ENCODE data around the gene INPP4B. TPM values are rescaled to one million over a fixed set of nuclear protein-coding genes. Genes with fewer than 3 reads are reported as not detected.

Gene INPP4B
- total and polyA plus RNA-seq, 2 donors from 2014 or later, result 2.6 to 18.9 TPM

- intact Hi-C loops (cut with DNase I), result no loop called here
- H3K9me3 ChIP-seq (ENCODE audit: control insufficient read depth in 2 of 3, insufficient read depth in 1 of 3, low read length in 3 of 3), result peaks cover 0 to 5% (median 0%) of the 10 kb centered on the region in 3 donors
- no peaks in the 10 kb centered on the region for H3K36me3 ChIP-seq (ENCODE audit: control insufficient read depth in 2 of 3, insufficient read depth in 3 of 3, low read length in 3 of 3)
- no peak overlapping the region for H3K27ac ChIP-seq (ENCODE audit: low read depth in 2 of 2, low read length in 2 of 2)
- FAIRE-seq (no peak), DNase-seq (no peak)
- H3K4me1 ChIP-seq (ENCODE audit: control insufficient read depth in 2 of 3, insufficient read depth in 2 of 3, low read depth in 1 of 3, low read length in 3 of 3), result no peaks in the 10 kb centered on the region
- no peak overlapping the region for H3K9ac ChIP-seq (ENCODE audit: low read length in 3 of 3)
- TF ChIP-seq CTCF (IDR thresholded peaks at IDR 0.05; ENCODE audit: borderline replicate concordance, extremely low read depth, insufficient read depth), result no peak
- no peaks in the 10 kb centered on the region for H3K27me3 ChIP-seq (ENCODE audit: control insufficient read depth, insufficient read depth, low read length)
- no peak overlapping the region for H3K4me3 ChIP-seq (ENCODE audit: low read length in 3 of 3)
These were observed 230.8 kb downstream of the INPP4B start for GRCh38 chr4:142615324-142615665.

DNA sequence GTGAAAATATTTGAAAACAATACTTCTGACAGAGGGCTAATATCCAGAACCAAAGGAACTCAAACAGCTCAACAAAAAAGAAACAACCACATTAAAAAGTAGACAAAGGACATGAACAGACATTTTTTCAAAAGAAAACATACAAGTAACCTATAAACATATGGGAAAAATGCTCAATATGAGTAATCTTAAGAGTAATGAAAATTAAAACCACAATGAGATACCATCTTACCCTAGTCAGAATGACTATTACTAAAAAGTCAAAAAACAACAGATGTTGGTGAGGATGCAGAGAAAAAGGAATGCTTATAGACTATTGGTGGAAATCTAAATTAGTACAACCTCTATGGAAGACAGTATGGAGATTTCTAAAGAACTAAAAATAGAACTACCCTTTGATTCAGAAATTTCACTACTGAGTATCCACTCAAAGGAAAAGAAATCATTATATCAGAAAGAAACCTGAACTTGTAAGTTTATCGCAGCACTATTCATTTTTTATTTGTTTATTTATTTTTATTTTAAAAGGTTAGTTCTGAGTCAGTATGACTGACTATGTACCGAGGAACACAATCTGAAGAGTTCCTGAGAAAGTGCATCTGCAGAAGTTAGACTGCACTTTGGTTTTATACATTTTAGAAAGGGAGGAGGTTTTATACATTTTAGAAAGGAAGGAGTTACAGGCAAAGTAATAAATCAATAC lies 231.3 kb downstream of the INPP4B start:
- Histone ChIP-seq H3K4me1 (ENCODE audit: control insufficient read depth in 2 of 3, insufficient read depth in 2 of 3, low read depth in 1 of 3, low read length in 3 of 3) (no peaks in the 10 kb centered on the region), H3K9ac (ENCODE audit: low read length in 3 of 3) (no peak overlapping the region), H3K36me3 (ENCODE audit: control insufficient read depth in 2 of 3, insufficient read depth in 3 of 3, low read length in 3 of 3) (no peaks in the 10 kb centered on the region), H3K9me3 (ENCODE audit: control insufficient read depth in 2 of 3, insufficient read depth in 1 of 3, low read length in 3 of 3) (peaks cover 0 to 5% (median 0%) of the 10 kb centered on the region in 3 donors), H3K27me3 (ENCODE audit: control insufficient read depth, insufficient read depth, low read length) (no peaks in the 10 kb centered on the region), H3K4me3 (ENCODE audit: low read length in 3 of 3) (no peak overlapping the region), H3K27ac (ENCODE audit: low read depth in 2 of 2, low read length in 2 of 2) (no peak overlapping the region)
- no peak for DNase-seq
- no peak for TF ChIP-seq CTCF (IDR thresholded peaks at IDR 0.05; ENCODE audit: borderline replicate concordance, extremely low read depth, insufficient read depth)
- intact Hi-C loops (cut with DNase I), result no loop called here
- peak; percentile 72 for FAIRE-seq

GRCh38 chr4:142607976-142608375 lies 238.1 kb downstream of the INPP4B start:
- intact Hi-C loops (cut with DNase I), result no loop called here

More at GRCh38 chr4:142607976-142608375, 238.1 kb downstream of the INPP4B start:
- Histone ChIP-seq H3K4me1 (ENCODE audit: control insufficient read depth in 2 of 3, insufficient read depth in 2 of 3, low read depth in 1 of 3, low read length in 3 of 3) (no peaks in the 10 kb centered on the region), H3K27me3 (ENCODE audit: control insufficient read depth, insufficient read depth, low read length) (no peaks in the 10 kb centered on the region), H3K27ac (ENCODE audit: low read depth in 2 of 2, low read length in 2 of 2) (no peak overlapping the region), H3K9ac (ENCODE audit: low read length in 3 of 3) (no peak overlapping the region), H3K36me3 (ENCODE audit: control insufficient read depth in 2 of 3, insufficient read depth in 3 of 3, low read length in 3 of 3) (no peaks in the 10 kb centered on the region), H3K9me3 (ENCODE audit: control insufficient read depth in 2 of 3, insufficient read depth in 1 of 3, low read length in 3 of 3) (peaks cover 0 to 9% (median 0%) of the 10 kb centered on the region in 3 donors), H3K4me3 (ENCODE audit: low read length in 3 of 3) (no peak overlapping the region)
- no peak for DNase-seq
- FAIRE-seq, result no peak
- TF ChIP-seq CTCF (IDR thresholded peaks at IDR 0.05; ENCODE audit: borderline replicate concordance, extremely low read depth, insufficient read depth), result no peak
